Eye (tissue), 1 donor: ENCODE measurements around the gene PTPN1.
"Not testable (repeated sequence)": the region's sequence is repeated elsewhere in the genome, so short reads cannot be mapped to it uniquely, and the experiment has no call there.

Source experiments
- DNase-seq: peaks from one replicate; pipeline ENCODE4 v3.0.0-alpha.2; 2015

Gene PTPN1

GRCh38 chr20:50482396-50482981 is 27.7 kb upstream of the PTPN1 start:
- DNase-seq: no peak

- DNase-seq: no peak
These were observed 25.8 kb upstream of the PTPN1 start for GRCh38 chr20:50484271-50484976.

GRCh38 chr20:50487397-50487796 is 22.8 kb upstream of the PTPN1 start:
- DNase-seq: no peak

- DNase-seq: no peak
These were observed 21.9 kb upstream of the PTPN1 start for GRCh38 chr20:50488236-50488806.

GRCh38 chr20:50491168-50491567 is 19.0 kb upstream of the PTPN1 start:
- no peak for DNase-seq

- DNase-seq: no peak
These were observed 18.1 kb upstream of the PTPN1 start for GRCh38 chr20:50491926-50492634.

- DNase-seq: no peak
These were observed 16.3 kb upstream of the PTPN1 start for GRCh38 chr20:50493881-50494253.

- DNase-seq: no peak
These were observed 15.8 kb upstream of the PTPN1 start for GRCh38 chr20:50494428-50494827.

- no peak for DNase-seq
These were observed 13.3 kb upstream of the PTPN1 start for GRCh38 chr20:50496773-50497385.

- DNase-seq: no peak
These were observed 12.0 kb upstream of the PTPN1 start for GRCh38 chr20:50498071-50498776.

GRCh38 chr20:50499938-50500337 is 10.2 kb upstream of the PTPN1 start:
- no peak for DNase-seq

- no peak for DNase-seq
These were observed 8.0 kb upstream of the PTPN1 start for GRCh38 chr20:50501972-50502745.

GRCh38 chr20:50504231-50504823 is 5.9 kb upstream of the PTPN1 start:
- DNase-seq: no peak

GRCh38 chr20:50506270-50506579 is 4.0 kb upstream of the PTPN1 start:
- DNase-seq: no peak

- DNase-seq: not testable (repeated sequence)
These were observed 2.4 kb upstream of the PTPN1 start for GRCh38 chr20:50507745-50508144.

GRCh38 chr20:50508171-50508755 is 1.9 kb upstream of the PTPN1 start:
- DNase-seq: no peak

- peak; percentile 70 for DNase-seq
These were observed 741 bp downstream of the PTPN1 start for GRCh38 chr20:50510706-50511542.

- DNase-seq: no peak
These were observed 2.1 kb downstream of the PTPN1 start for GRCh38 chr20:50512323-50512722.

- DNase-seq: no peak
These were observed 3.2 kb downstream of the PTPN1 start for GRCh38 chr20:50513169-50514034.

- no peak for DNase-seq
These were observed 3.8 kb downstream of the PTPN1 start for GRCh38 chr20:50514035-50514337.
